ENCODE data around the gene IDH2. TPM values are rescaled to one million over a fixed set of nuclear protein-coding genes. Genes with fewer than 3 reads are reported as not detected.

The IDH2 gene
- total and polyA plus RNA-seq, 2 of the 4 experiments (the other 2 are of a cell fraction) = 84.9 to 118 TPM

DNA sequence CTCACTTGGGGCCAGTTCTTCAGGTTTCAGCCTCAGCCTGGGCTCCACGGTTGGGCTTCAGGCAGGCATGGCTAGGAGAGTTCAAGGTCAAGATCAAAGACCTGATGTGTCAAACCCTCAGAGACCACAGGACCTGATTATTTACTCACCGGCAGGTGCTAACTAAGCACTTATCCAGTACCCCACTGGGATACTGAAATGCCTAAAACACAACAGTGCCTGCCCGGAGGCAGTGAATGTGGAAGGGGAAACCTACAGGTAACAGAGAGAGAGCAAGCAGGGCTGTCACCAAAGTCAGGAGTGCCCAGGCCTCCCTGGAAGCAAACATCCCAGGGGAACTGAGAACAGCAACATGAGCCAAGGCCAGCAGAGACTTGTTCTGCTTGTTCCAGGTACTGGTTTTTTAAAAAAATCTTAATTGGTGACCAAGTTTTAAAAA lies 6.7 kb downstream of the IDH2 start:
- no peak overlapping the region for H2BK5ac ChIP-seq (ENCODE audit: low read depth, low read length, poor library complexity, severe bottlenecking)
- H3K4me2 ChIP-seq (ENCODE audit: low read depth, low read length) = no peak overlapping the region
- dilution Hi-C loops (cut with HindIII; ENCODE audit: low sequenced_read_pairs, unreplicated experiment) = no loop called here
- H3K27me3 ChIP-seq (ENCODE audit: control insufficient read depth, insufficient read depth, low read length) = no peaks in the 10 kb centered on the region
- CTCF ChIA-PET = no interaction called here
- H2BK120ac ChIP-seq (ENCODE audit: low read depth, low read length) = no peak overlapping the region
- no peak overlapping the region for H4K8ac ChIP-seq (ENCODE audit: low read depth in 2 of 2, low read length in 2 of 2)
- BruUV-seq (replicated peaks) = no TSS peak
- POLR2A ChIA-PET (ENCODE audit: unreplicated experiment) = no interaction called here
- no peak overlapping the region for H3K27ac ChIP-seq (ENCODE audit: insufficient read depth, low read length)
- H3K79me1 ChIP-seq (ENCODE audit: low read depth in 1 of 2, low read length in 2 of 2) = peaks cover 40 to 77% of the 10 kb centered on the region in 2 experiments
- intact Hi-C loops (cut with micrococcal nuclease) = no loop called here
- WGBS, 2 experiments (ENCODE audit: extremely low coverage in 2 of 2, insufficient read length in 1 of 2) = 29% methylated on average over 1 of the region's 3 CpGs; no CpG with 5 or more reads in 1 of the 2 experiments
- H2BK15ac ChIP-seq (ENCODE audit: low read depth, low read length) = no peak overlapping the region
- H2BK20ac ChIP-seq (ENCODE audit: low read depth, low read length) = no peak overlapping the region
- in situ Hi-C loops (cut with MboI; ENCODE audit: low sequenced_read_pairs) = no loop called here
- peaks cover 19% of the 10 kb centered on the region for H3K4me1 ChIP-seq (ENCODE audit: control insufficient read depth, insufficient read depth, low read length)
- H2AFZ ChIP-seq (replicated peaks; ENCODE audit: low read length, poor library complexity) = no peak overlapping the region
- ATAC-seq (ENCODE audit: low read depth) (no peak), DNase-seq (no peak)
- H3K4ac ChIP-seq (ENCODE audit: low read depth, low read length) = 0 out of 2 replicates have a peak overlapping the region, but pooled peaks have one; percentile 19
- no peak overlapping the region for H3K9ac ChIP-seq (ENCODE audit: low read depth, low read length)
- H3K36me3 ChIP-seq (ENCODE audit: control insufficient read depth, insufficient read depth, low read length) = peaks cover 7% of the 10 kb centered on the region; the same call in 1 of the 2 replicates
- H4K20me1 ChIP-seq (ENCODE audit: insufficient read depth, low read length) = peaks cover 23% of the 10 kb centered on the region
- no peak overlapping the region for H4K91ac ChIP-seq (ENCODE audit: insufficient read depth, low read depth, low read length)
- H3K56ac ChIP-seq (ENCODE audit: extremely low read depth, insufficient read depth, low read length) = no peak overlapping the region
- no peak overlapping the region for H2AK5ac ChIP-seq (ENCODE audit: low read depth, low read length)
- no peak overlapping the region for H3K14ac ChIP-seq (replicated peaks; ENCODE audit: low read depth, low read length)
- no peak overlapping the region for H2AK9ac ChIP-seq (replicated peaks; ENCODE audit: low read depth, low read length, poor library complexity)
- no peak overlapping the region for H3K23ac ChIP-seq (ENCODE audit: low read depth, low read length)
- no peaks in the 10 kb centered on the region for H3K9me3 ChIP-seq (ENCODE audit: control insufficient read depth, insufficient read depth, low read length)
- H3K18ac ChIP-seq (ENCODE audit: low read depth, low read length) = no peak overlapping the region
- H4K5ac ChIP-seq (ENCODE audit: low read depth, low read length) = no peak overlapping the region
- no peak overlapping the region for H3K4me3 ChIP-seq (ENCODE audit: insufficient read depth, low read depth, low read length)
- no peak for TF ChIP-seq SMC3 (IDR thresholded peaks at IDR 0.05; ENCODE audit: low read depth, low read length)
- no peak for TF ChIP-seq MAFK (IDR thresholded peaks at IDR 0.05; ENCODE audit: low read depth, low read length)
- no peak for TF ChIP-seq FOS (IDR thresholded peaks at IDR 0.05; ENCODE audit: low read depth, low read length)
- TF ChIP-seq MAZ (IDR thresholded peaks at IDR 0.05; ENCODE audit: borderline replicate concordance, low read depth, low read length) = no peak
- TF ChIP-seq RCOR1 (IDR thresholded peaks at IDR 0.05; ENCODE audit: insufficient replicate concordance, low read length) = no peak
- TF ChIP-seq CTCF (conservative IDR thresholded peaks at IDR 0.05; ENCODE audit: low read depth, low read length) = no peak
- TF ChIP-seq, protein P1, sequence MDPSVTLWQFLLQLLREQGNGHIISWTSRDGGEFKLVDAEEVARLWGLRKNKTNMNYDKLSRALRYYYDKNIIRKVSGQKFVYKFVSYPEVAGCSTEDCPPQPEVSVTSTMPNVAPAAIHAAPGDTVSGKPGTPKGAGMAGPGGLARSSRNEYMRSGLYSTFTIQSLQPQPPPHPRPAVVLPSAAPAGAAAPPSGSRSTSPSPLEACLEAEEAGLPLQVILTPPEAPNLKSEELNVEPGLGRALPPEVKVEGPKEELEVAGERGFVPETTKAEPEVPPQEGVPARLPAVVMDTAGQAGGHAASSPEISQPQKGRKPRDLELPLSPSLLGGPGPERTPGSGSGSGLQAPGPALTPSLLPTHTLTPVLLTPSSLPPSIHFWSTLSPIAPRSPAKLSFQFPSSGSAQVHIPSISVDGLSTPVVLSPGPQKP (IDR thresholded peaks at IDR 0.05; ENCODE audit: borderline replicate concordance, low read depth, low read length) = no peak
- no peak for TF ChIP-seq USF2 (IDR thresholded peaks at IDR 0.05; ENCODE audit: low read depth, low read length)
- no peak for TF ChIP-seq CHD1 (IDR thresholded peaks at IDR 0.05; ENCODE audit: low read depth, low read length)
- TF ChIP-seq RFX5 (IDR thresholded peaks at IDR 0.05; ENCODE audit: low read depth, low read length) = no peak
- TF ChIP-seq CEBPB (IDR thresholded peaks at IDR 0.05; ENCODE audit: low read depth, low read length) = no peak
- TF ChIP-seq NFE2L2 (IDR thresholded peaks at IDR 0.05; ENCODE audit: low read depth, low read length) = no peak
- TF ChIP-seq POLR2A (IDR thresholded peaks at IDR 0.05; ENCODE audit: low read depth, low read length) = no peak
- TF ChIP-seq MXI1 (IDR thresholded peaks at IDR 0.05; ENCODE audit: borderline replicate concordance, low read depth, low read length) = no peak
- TF ChIP-seq BHLHE40 (IDR thresholded peaks at IDR 0.05; ENCODE audit: low read depth, low read length) = no peak
- no peak for TF ChIP-seq RAD21 (IDR thresholded peaks at IDR 0.05; ENCODE audit: low read length)
- peaks cover 15% of the 10 kb centered on the region for H3K9me1 ChIP-seq (ENCODE audit: insufficient read depth, low read length)
